HG02870 (cell line): ENCODE measurements around the gene ME3.
A peak's percentile ranks its signal among the peaks of the same experiment; 100 is the strongest.
"Not testable (repeated sequence)": the region's sequence is repeated elsewhere in the genome, so short reads cannot be mapped to it uniquely, and the experiment has no call there.

Source experiments
- ATAC-seq: cut with Tn5 transposase; IDR thresholded peaks from one replicate; pipeline ENCODE4 v1.9.1; 2021; ENCODE audit warnings: mild to moderate bottlenecking, moderate library complexity; ENCODE audit not compliant: unreplicated experiment

The ME3 gene

GRCh38 chr11:86623736-86624135 is 48.7 kb downstream of the ME3 start:
- no peak for ATAC-seq

DNA sequence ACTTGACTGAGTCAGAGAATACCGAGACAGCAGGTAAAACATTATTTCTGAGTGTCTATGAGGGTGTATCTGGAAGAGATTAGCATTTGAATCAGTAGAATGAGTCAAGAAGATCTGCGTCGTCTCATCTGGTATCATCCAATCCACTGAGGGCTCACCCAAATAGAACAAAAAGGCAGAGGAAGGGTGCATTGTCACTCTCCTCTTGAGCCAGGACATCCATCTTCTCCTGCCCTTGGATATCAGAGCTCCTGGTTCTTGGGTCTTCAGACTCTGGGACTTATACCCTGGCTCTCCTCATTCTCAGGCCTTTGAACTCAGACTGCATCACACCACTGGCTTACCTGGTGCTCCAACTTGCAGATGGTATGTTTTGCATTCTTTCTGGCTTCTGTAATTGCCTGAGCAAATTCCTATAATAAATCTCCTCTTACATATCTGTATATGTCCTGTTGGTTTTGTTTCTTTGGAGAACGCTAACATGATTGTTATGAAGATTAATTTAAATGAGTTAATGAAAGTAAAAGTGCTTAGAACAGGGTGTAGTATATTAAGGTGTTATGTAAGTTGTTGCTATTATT is 49.3 kb downstream of the ME3 start:
- no peak for ATAC-seq

- no peak for ATAC-seq
These were observed 50.6 kb downstream of the ME3 start for GRCh38 chr11:86621854-86622253.

DNA sequence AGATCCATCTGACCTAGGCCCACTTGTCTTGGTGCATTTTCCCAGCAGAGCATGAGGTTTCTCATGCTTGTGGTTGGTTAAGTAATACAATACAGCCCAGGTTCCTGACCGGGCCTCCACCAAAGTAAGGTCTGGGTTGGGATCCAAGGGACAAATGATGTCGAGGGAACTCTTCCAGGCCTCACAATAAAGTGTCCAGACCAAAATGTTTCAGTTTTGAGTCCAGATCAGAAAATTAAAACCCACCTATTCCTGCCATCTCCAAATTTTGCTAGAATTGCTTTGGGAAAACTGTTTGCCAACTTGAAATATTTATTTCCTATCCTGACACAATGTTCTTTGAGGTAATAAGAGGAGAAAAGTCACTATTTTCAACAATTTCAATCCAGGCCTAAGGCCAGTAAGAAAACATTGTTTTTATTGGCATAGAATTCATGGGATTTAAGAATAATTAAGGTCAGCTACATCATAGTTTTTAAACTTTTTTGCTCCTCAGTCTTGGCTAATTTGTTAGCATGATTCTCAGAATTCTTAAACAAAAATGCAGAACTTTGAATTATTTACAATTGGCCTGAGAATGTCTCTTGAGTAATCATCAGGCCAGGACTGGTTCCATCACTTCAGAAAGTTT is 51.4 kb downstream of the ME3 start:
- no peak for ATAC-seq

- ATAC-seq: not testable (repeated sequence)
These were observed 53.0 kb downstream of the ME3 start for GRCh38 chr11:86619428-86619827.

DNA sequence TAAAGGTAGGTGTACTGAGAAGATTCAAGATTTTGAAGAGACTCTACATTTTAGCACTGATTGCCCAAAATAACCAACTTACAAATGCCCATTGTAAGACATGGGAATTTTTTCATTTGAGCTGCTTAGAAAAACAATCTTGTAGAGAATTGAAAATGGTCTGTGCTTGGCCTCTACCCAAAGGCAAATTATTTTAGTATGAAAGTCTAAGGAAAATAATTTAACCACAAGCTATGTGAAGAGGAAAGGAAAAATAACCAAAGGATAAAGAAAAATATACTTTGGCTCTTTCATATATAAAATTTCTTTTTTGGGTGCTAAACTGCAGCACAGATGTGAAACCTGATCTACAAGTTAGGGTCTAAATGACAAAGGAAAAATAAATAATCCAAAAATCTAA is 54.9 kb downstream of the ME3 start:
- no peak for ATAC-seq

DNA sequence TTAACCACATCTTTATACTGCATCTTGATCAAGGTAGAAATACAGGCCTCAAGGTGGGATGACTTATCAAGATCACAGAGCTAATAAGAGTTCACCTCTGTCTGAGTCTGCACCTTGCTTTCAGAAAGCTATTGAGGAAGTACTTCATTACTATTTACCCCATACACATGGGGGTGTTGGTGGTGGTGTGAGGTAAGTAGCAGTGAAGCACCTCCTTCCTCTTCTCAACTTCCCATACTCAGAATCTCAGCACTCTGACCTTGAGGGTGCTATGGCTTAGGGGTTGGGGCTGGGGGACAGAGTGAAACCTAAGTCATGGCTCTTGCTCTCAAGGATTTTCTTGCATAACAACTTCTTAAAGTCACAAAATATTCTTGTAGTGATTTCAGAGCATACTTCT is 56.9 kb downstream of the ME3 start:
- ATAC-seq: no peak

GRCh38 chr11:86610559-86611341 is 61.7 kb downstream of the ME3 start:
- no peak for ATAC-seq

DNA sequence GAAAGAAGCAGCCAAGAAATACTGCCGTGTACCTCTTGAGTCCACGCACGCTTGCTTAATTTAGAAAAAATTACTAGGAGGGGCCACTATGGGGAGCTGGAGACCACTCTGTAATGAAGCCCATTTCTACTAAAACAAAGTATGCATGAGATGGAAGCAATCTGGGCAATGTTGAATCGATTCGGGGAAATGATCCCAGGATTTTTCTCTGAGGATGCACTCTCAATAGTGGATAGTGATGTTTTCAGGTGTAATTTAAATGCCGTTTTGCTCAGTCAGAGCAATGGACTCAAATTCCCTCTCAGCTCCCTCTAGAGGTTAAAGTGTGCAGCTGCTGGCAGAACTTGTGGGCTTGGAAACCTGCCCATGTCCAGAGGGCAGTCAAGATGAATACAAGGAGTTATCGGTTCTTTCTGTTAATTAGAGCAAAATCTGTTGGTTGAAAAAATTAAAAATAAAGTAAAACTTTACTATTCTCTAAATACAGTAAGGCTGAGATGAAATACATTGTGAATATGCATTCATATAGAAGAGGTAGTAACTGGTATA is 64.1 kb downstream of the ME3 start:
- peak; percentile 90 for ATAC-seq

DNA sequence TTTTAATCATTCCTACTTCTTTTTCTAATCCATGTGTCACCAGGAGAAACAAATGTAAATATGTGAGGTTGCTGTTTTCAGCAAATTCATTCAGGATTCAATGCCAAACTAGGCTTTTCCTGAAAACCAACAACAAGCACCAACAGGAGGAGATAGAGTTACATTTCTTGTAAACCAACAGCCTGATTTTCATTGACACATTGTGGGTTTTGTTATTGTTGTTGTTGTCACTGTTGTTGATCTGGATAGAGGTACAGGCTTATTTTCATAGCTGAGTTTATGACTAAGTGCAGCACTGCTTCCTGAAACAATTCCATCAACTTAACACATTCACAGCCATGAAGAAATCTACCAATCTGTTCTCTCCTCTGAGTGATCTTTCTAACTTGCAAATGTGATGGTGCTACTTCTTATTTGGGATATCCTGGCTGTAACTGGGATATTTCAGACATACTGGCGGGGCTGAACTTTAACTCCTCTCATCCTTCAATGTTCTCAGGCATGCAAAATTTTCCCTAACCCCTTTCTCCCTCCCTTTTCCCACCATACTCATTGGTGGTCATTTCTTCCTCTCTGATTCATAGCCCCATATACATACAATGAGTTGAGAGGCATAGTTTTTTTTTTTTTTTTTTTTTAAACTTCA is 65.5 kb downstream of the ME3 start:
- no peak for ATAC-seq

DNA sequence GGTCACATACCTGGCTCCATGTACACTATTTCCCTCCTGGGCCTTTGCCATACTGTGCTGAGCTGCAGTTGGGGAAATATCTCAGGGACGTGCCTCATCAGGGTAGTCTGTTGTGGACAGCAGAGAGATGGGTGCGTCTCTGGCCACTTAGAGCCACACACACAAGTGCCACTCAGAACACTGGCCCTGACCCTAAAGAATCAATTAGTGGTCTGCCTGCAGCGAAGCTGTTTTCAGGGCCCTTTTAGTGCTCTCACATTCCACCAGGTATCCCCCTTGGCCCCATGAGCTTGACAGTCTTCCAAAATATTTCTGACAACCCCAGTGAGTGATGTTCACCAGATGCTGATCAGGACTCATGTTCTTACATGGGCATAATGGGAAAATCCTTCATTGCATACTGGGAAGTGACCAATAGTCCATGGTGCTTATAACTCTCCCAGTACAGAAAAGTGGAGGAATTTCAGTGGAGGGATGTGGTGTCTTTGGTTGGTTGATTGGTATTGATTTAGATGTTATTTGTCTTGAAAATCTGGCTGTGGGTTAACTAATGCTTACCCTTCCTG is 66.1 kb downstream of the ME3 start:
- ATAC-seq: no peak

GRCh38 chr11:86596861-86597586 is 75.4 kb downstream of the ME3 start:
- no peak for ATAC-seq

DNA sequence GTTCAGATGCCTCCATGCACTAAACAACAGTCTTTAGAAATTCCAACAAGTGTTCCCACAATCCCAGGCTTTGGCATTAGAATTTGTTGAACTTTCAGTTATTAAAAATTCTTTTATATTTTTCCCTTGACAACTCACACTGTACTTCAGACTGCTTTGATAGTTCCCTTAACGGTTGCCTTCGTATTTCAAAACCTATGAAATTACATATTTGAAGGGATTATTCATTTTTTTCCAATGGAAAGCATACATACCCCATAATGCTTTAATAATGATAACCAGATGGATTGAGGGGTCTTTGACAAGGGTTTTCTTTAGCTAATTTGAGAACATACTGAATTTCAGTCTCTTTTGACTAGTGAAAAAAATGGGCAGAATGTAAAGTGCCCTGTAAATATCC is 76.5 kb downstream of the ME3 start:
- ATAC-seq: no peak

DNA sequence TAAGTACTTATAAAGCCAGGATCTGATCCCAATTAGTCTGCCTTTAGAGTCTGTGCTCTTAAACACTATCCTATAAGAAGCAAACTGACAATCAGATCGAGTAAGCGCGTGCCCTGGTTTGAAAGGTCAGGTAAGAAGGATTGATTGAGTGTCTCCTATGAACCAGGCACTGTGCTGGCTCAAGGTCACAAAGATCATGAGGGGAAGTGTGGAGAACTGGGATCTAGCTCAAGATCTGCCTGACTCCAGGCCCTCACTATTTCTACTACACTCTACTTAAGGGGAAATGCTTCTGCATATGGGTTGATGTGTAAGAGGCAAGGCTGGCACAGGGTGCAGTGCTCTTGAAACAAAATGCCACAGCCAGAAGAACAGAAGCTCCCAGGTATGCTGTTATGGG is 77.0 kb downstream of the ME3 start:
- no peak for ATAC-seq

GRCh38 chr11:86594746-86595145 is 77.7 kb downstream of the ME3 start:
- no peak for ATAC-seq

DNA sequence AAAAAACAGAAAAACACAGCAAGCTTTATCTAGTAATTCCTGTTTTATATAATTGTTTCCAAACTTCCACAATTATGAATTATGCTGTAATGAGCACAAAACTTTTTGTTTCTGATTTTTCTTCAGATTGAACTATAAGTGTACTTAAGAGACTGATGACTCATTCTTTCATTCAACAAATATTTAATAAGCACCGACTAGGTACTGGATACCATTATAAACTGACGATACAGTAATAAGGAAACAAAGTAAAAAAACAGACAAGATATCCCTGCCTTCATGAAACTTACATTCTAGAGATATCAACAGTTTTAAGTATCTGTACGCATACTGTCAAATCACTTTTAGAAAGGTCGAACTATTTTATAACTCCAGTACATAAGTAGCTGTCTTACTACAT is 78.6 kb downstream of the ME3 start:
- ATAC-seq: no peak

DNA sequence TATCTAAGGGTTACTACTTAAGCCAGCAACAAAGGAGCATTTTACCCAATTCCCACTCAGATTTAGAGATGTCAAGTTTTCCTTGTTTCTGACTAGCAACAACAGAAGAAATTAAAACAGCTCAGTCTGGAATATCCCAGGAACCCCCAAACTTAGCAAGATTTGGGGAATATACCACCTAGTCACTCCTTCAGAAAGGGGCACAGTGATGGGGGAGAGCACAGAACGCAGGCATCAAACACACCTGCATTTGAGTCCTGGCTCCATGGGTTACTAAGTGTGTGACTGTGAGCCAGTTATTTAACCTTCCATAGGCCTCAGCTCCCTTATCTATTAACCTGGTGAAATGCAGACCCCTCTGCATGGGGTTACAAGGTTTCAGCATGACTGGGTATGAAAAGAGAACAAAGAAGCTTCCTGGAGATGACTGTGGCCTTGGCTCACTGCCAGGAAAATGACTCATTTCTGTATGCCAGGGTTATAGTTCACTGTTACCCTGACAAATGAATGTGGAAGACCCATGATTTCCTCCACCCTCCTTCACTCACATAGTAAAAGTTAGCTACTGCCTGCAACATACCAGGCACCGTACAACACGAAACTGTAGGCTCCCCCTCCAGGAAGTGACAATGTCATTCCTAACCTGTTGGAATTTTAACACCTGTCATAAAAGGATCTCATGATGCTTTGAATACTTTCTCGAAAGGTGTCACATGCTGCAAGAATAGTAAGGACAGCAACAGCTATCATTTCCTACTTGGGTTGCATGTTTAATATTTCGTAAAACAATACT is 79.6 kb downstream of the ME3 start:
- peak; percentile 88 for ATAC-seq

GRCh38 chr11:86592047-86592591 is 80.3 kb downstream of the ME3 start:
- ATAC-seq: no peak

DNA sequence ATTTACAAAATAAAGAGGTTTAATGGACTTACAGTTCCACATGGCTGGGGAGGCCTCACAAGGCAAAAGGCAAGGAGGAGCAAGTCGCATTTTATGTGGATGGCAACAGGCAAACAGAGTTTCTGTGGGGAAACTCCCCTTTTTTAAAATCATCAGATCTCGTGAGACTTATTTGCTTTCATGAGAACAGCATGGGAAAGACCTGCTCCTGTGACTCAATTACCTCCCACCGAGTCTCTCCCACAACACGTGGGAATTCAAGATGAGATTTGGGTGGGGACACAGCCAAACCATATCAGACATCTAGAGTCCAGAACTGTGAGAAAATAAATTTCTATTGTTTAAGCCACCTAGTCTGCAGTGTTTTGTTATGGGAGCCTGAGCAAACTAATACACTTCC is 80.8 kb downstream of the ME3 start:
- ATAC-seq: no peak
